NT2/D1 (cell line): ENCODE measurements around the gene GSK3B.

Experiments
- DNase-seq: peaks from one replicate; pipeline ENCODE4 v3.0.0-alpha.2; 2011; ENCODE audit warnings: low read depth, low spot score
- H3K27me3 ChIP-seq: 2 replicates; pipeline ENCODE4 v1.6.0; 2011; ENCODE audit warnings: mild to moderate bottlenecking; ENCODE audit not compliant: insufficient read length, insufficient read depth
- H3K36me3 ChIP-seq: 2 replicates; pipeline ENCODE4 v1.6.1; 2011; ENCODE audit warnings: mild to moderate bottlenecking, low read length, mixed read lengths; ENCODE audit not compliant: insufficient read depth, insufficient read length
- H3K4me1 ChIP-seq: 2 replicates; pipeline ENCODE4 v1.5.1; 2011; ENCODE audit not compliant: insufficient read depth, insufficient read length
- H3K4me3 ChIP-seq: 2 replicates; pipeline ENCODE4 v1.5.1; 2011; ENCODE audit warnings: low read depth; ENCODE audit not compliant: insufficient read length
- H3K9ac ChIP-seq: 2 replicates; pipeline ENCODE4 v1.6.0; 2011; ENCODE audit warnings: low read depth; ENCODE audit not compliant: insufficient read length
- H3K9me3 ChIP-seq: 2 replicates; pipeline ENCODE4 v1.5.1; 2011; ENCODE audit warnings: mild to moderate bottlenecking, low read length; ENCODE audit not compliant: insufficient read depth
- SUZ12 ChIP-seq: IDR thresholded peaks from 2 replicates; pipeline ENCODE4 v1.6.1; 2011; ENCODE audit not compliant: insufficient read length, insufficient read depth; ENCODE audit errors: extremely low read depth
- YY1 ChIP-seq: IDR thresholded peaks from 2 replicates; pipeline ENCODE4 v1.6.1; 2011; ENCODE audit not compliant: insufficient read length, insufficient read depth
- ZNF274 ChIP-seq: IDR thresholded peaks from 2 replicates; pipeline ENCODE4 v1.6.1; 2011; ENCODE audit warnings: mild to moderate bottlenecking, low read depth, low read length

Gene GSK3B

GRCh38 chr3:120028271-120029047, 65.8 kb downstream of the GSK3B start:
- TF ChIP-seq ZNF274 (no peak), SUZ12 (no peak), YY1 (no peak)
- DNase-seq: no peak
- Histone ChIP-seq H3K9me3 (no peaks in the 10 kb centered on the region), H3K4me1 (no peaks in the 10 kb centered on the region), H3K9ac (no peak overlapping the region), H3K27me3 (no peaks in the 10 kb centered on the region), H3K4me3 (no peak overlapping the region), H3K36me3 (no peaks in the 10 kb centered on the region)

- no peak for DNase-seq
- Histone ChIP-seq H3K4me3 (no peak overlapping the region), H3K9me3 (no peaks in the 10 kb centered on the region), H3K36me3 (no peaks in the 10 kb centered on the region), H3K27me3 (no peaks in the 10 kb centered on the region), H3K4me1 (no peaks in the 10 kb centered on the region), H3K9ac (no peak overlapping the region)
- TF ChIP-seq YY1: no peak
- TF ChIP-seq SUZ12: no peak
- TF ChIP-seq ZNF274: no peak
Observed at GRCh38 chr3:120027226-120027625, 67.0 kb downstream of the GSK3B start.

DNA sequence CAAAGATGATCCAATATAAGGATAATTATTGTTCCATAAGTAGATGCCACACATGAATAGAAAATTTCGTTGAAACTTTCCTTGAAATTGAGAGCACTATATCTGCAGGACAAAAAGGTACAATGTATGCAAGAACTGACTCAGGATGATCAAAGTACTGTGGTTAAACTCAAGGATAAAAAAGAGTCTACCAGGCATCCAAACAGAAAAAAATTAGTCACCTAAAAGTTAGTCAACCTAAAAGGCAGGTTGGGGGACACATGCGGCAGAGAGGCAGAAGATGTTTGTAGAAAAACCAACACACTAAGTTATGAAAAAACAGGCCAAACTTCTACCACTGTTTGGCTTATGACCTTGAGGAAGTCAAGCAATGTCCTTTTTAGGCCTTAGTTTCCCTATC, 68.7 kb downstream of the GSK3B start:
- no peak for DNase-seq
- H3K27me3 ChIP-seq: no peaks in the 10 kb centered on the region
- H3K9me3 ChIP-seq: no peaks in the 10 kb centered on the region
- TF ChIP-seq ZNF274 (no peak), YY1 (no peak), SUZ12 (no peak)
- H3K9ac ChIP-seq: no peak overlapping the region
- H3K4me1 ChIP-seq: no peaks in the 10 kb centered on the region
- no peak overlapping the region for H3K4me3 ChIP-seq
- peaks cover 2% of the 10 kb centered on the region for H3K36me3 ChIP-seq

DNA sequence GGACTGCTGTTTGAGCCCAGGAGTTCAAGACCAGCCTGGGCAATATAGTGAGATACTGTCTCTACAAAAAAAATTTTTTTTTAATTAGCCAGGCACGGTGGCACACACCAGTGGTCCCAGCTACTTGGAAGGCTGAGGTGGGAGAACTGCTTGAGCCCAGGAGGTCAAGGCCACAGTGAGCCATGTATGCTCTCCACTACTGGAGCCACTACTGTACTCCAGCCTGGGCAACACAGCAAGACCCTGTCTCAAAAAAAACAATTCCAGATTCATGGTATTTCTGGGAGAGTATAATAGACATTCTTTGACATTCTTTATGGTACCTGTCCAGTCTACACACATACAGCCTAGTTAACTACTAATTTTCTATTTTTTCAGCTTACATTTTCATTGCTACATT, 70.1 kb downstream of the GSK3B start:
- Histone ChIP-seq H3K36me3 (peaks cover 2% of the 10 kb centered on the region), H3K4me1 (no peaks in the 10 kb centered on the region), H3K27me3 (no peaks in the 10 kb centered on the region), H3K9me3 (no peaks in the 10 kb centered on the region), H3K9ac (no peak overlapping the region), H3K4me3 (no peak overlapping the region)
- no peak for DNase-seq
- no peak for TF ChIP-seq ZNF274
- TF ChIP-seq SUZ12: no peak
- TF ChIP-seq YY1: no peak

DNA sequence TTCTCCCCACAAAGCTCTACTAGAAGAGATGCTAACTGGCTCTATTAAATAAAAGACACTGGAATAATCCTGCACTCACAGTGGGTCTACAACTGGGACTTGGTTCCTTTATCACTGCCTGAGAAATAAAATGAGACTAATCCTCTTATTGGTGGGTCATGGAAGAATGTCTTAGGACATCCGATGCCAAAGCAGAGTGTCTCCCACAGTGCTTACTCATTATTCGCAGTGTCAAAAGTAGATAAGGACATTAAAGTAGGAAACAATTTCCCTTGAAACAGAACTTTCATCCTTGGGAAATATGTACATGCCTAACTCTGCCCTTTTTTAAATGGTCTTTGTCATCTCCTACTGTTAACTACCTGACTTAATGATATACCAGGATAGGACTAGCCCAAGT, 71.5 kb downstream of the GSK3B start:
- no peak for DNase-seq
- Histone ChIP-seq H3K9ac (no peak overlapping the region), H3K36me3 (peaks cover 2% of the 10 kb centered on the region), H3K4me1 (no peaks in the 10 kb centered on the region), H3K27me3 (no peaks in the 10 kb centered on the region), H3K4me3 (no peak overlapping the region), H3K9me3 (no peaks in the 10 kb centered on the region)
- TF ChIP-seq ZNF274: no peak
- no peak for TF ChIP-seq SUZ12
- TF ChIP-seq YY1: no peak

- Histone ChIP-seq H3K9me3 (no peaks in the 10 kb centered on the region), H3K27me3 (no peaks in the 10 kb centered on the region), H3K4me3 (no peak overlapping the region), H3K36me3 (peaks cover 2% of the 10 kb centered on the region), H3K9ac (no peak overlapping the region), H3K4me1 (no peaks in the 10 kb centered on the region)
- TF ChIP-seq SUZ12 (no peak), ZNF274 (no peak), YY1 (no peak)
- no peak for DNase-seq
Observed at GRCh38 chr3:120021523-120021922, 72.7 kb downstream of the GSK3B start.

DNA sequence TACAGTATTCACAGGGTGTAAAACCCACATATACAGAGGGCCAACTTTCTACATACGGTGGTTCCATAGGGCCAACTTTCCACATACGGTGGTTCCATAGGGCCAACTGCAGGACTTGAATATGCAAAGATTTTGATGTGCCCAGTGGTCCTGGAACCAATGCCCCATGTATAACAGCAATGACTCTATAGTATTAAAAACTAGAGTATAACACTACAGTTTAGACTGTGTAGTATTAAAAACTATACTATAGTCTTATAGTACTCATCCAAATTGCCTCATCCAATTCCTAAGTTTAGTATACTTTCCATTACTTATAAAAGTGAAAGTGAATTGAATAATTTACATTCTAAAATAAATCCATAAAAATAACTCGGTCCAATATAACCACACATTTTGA, 75.9 kb downstream of the GSK3B start:
- no peaks in the 10 kb centered on the region for H3K4me1 ChIP-seq
- H3K36me3 ChIP-seq: peaks cover 2% of the 10 kb centered on the region
- H3K4me3 ChIP-seq: no peak overlapping the region
- H3K27me3 ChIP-seq: no peaks in the 10 kb centered on the region
- no peak for DNase-seq
- no peaks in the 10 kb centered on the region for H3K9me3 ChIP-seq
- TF ChIP-seq ZNF274 (no peak), SUZ12 (no peak), YY1 (no peak)
- no peak overlapping the region for H3K9ac ChIP-seq
